Spleen (tissue), 7 donors: ENCODE data around the gene WASL.

Experiments
- POLR2A ChIP-seq, 3 donors: fragments of 450-650 bp; IDR thresholded peaks; one replicate each; pipeline ENCODE4 v1.5.1; 2017; ENCODE audit warnings: antibody characterized with exemption in 3 of 3, mild to moderate bottlenecking in 1 of 3
- POLR2AphosphoS5 ChIP-seq, 3 donors: sonication (generic); formaldehyde crosslinking; IDR thresholded peaks; one replicate each; pipeline ENCODE4 v1.5.1; 2017; ENCODE audit warnings: antibody characterized with exemption in 3 of 3
- TF ChIP-seq, protein P1 (sequence below), 11 experiments: fragments of 200-600 bp in 7 of 11; fragments of 450-650 bp in 4 of 11; sonication (generic) in 4 of 11; IDR thresholded peaks in 8 of 11; conservative IDR thresholded peaks in 3 of 11; 1 replicate in 7 of 11; 2 replicates in 4 of 11; pipeline versions ENCODE4 v1.4.0 to v1.8.0; 2016 to 2021; ENCODE audit warnings: antibody characterized with exemption in 11 of 11, inconsistent platforms in 4 of 11, mild to moderate bottlenecking in 1 of 11
- donor health status: DM: no; HTN: no; CAD: no; lungs with moderate emphysema.
- donor health status: DM: no; HTN: no; CAD: no.
- donor health status: DM: no; HTN: no; CAD: no.

DNA sequence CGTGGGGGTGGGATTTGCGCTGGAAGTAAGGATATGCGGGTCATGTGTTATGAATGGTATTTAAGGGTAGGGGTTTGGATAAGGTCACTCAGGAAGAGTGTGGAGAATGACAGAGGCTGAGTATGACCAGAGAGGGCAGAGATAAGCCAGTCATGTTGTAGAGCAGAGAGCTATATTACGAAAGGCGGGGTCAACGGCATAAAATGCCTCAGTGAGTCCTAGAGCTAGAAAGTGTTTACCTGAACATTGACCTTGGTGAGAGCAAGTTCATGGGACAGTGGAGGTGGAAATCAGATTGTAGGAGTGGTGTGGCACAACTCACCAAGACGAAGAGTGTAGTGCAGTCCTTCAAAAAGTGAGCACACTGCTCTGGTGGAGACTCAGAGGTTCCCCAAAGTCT lies 79.3 kb downstream of the WASL start:
- TF ChIP-seq, protein P1, sequence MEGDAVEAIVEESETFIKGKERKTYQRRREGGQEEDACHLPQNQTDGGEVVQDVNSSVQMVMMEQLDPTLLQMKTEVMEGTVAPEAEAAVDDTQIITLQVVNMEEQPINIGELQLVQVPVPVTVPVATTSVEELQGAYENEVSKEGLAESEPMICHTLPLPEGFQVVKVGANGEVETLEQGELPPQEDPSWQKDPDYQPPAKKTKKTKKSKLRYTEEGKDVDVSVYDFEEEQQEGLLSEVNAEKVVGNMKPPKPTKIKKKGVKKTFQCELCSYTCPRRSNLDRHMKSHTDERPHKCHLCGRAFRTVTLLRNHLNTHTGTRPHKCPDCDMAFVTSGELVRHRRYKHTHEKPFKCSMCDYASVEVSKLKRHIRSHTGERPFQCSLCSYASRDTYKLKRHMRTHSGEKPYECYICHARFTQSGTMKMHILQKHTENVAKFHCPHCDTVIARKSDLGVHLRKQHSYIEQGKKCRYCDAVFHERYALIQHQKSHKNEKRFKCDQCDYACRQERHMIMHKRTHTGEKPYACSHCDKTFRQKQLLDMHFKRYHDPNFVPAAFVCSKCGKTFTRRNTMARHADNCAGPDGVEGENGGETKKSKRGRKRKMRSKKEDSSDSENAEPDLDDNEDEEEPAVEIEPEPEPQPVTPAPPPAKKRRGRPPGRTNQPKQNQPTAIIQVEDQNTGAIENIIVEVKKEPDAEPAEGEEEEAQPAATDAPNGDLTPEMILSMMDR (IDR thresholded peaks at IDR 0.05 in 8 of 11, conservative IDR thresholded peaks at IDR 0.05 in 3 of 11): no peak
- TF ChIP-seq POLR2A (IDR thresholded peaks at IDR 0.05) (no peak), POLR2AphosphoS5 (IDR thresholded peaks at IDR 0.05) (no peak)
